GM10248 (cell line): ENCODE data around the gene MAP2K2.

Experiments
- CTCF ChIA-PET: fragments of 300-600 bp; sonication (Branson Sonifier 250); formaldehyde crosslinking; extraction: SDS; loops from one replicate; lab custom pipeline; 2021; ENCODE audit warnings: antibody characterized with exemption; lab: Yijun Ruan, JAX
- POLR2A ChIA-PET: fragments of 350-650 bp; sonication (Branson Sonifier 250); formaldehyde crosslinking; extraction: SDS; loops from one replicate; lab custom pipeline; 2020; ENCODE audit warnings: antibody characterized with exemption; lab: Yijun Ruan, JAX
- DNase-seq: peaks from one replicate; pipeline ENCODE4 v3.0.0; 2012; ENCODE audit errors: extremely low spot score
- CTCF ChIP-seq: IDR thresholded peaks from 2 replicates; pipeline ENCODE4 v1.5.1; 2012; ENCODE audit warnings: mild to moderate bottlenecking, low read depth; ENCODE audit errors: extremely low read depth, missing control alignments, control extremely low read depth

MAP2K2 gene

DNA sequence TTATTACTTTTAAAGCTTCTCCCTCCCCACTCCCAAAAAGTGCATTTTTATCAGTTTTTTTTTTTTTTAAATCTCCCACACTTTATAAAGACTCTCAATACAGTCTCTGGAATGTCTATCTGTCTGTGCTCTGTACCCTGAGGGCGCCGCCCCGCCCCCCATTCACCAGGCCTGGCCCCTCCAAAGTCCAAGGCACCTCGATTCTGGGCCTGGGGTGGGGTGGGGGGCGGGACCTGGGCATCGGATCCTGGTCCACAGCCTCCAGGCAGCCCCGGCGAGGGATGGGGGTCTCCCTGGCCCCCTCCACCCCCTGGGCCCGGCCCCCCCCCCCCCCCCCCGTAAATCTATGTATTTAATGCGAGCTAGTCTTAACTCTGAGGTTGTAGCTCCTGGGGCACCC is 80.5 kb downstream of the MAP2K2 start:
- TF ChIP-seq CTCF, result no peak
- DNase-seq, result no peak
- ChIA-PET POLR2A (no interaction called here), CTCF (no interaction called here)

GRCh38 chr19:4042731-4043082 is 81.2 kb downstream of the MAP2K2 start:
- DNase-seq, result no peak
- no peak for TF ChIP-seq CTCF
- ChIA-PET CTCF (no interaction called here), POLR2A (no interaction called here)

GRCh38 chr19:4042064-4042730 is 81.7 kb downstream of the MAP2K2 start:
- ChIA-PET CTCF (no interaction called here), POLR2A (no interaction called here)
- no peak for DNase-seq
- no peak for TF ChIP-seq CTCF
